GM19324 (cell line): ENCODE data around the gene VNN1.
A peak's percentile ranks its signal among the peaks of the same experiment; 100 is the strongest.
"Not testable (repeated sequence)": the region's sequence is repeated elsewhere in the genome, so short reads cannot be mapped to it uniquely, and the experiment has no call there.

Experiments
- ATAC-seq: cut with Tn5 transposase; IDR thresholded peaks from one replicate; pipeline ENCODE4 v1.9.1; 2021; ENCODE audit warnings: mild to moderate bottlenecking, moderate library complexity; ENCODE audit not compliant: unreplicated experiment, low FRiP score

VNN1 gene

GRCh38 chr6:132725947-132726607 lies 12.2 kb upstream of the VNN1 start:
- ATAC-seq = peak; percentile 79

GRCh38 chr6:132725471-132725870 lies 11.6 kb upstream of the VNN1 start:
- ATAC-seq = no peak

- ATAC-seq = no peak
Measured at GRCh38 chr6:132719736-132720448, 6.0 kb upstream of the VNN1 start.

- no peak for ATAC-seq
Measured at GRCh38 chr6:132715881-132716637, 2.2 kb upstream of the VNN1 start.

- no peak for ATAC-seq
Measured at GRCh38 chr6:132715204-132715603, 1.3 kb upstream of the VNN1 start.

- ATAC-seq = no peak
Measured at GRCh38 chr6:132714160-132714559, 305 bp upstream of the VNN1 start.

GRCh38 chr6:132712366-132712765 lies 1.5 kb downstream of the VNN1 start:
- ATAC-seq = no peak

GRCh38 chr6:132708771-132709170 lies 5.1 kb downstream of the VNN1 start:
- ATAC-seq = no peak

GRCh38 chr6:132708002-132708401 lies 5.9 kb downstream of the VNN1 start:
- ATAC-seq = no peak

GRCh38 chr6:132706756-132707155 lies 7.1 kb downstream of the VNN1 start:
- not testable (repeated sequence) for ATAC-seq

GRCh38 chr6:132703936-132704335 lies 9.9 kb downstream of the VNN1 start:
- ATAC-seq = no peak

- no peak for ATAC-seq
Measured at GRCh38 chr6:132698608-132699007, 15.2 kb downstream of the VNN1 start.

GRCh38 chr6:132695773-132696172 lies 18.1 kb downstream of the VNN1 start:
- ATAC-seq = no peak

GRCh38 chr6:132693478-132693877 lies 20.4 kb downstream of the VNN1 start:
- no peak for ATAC-seq

GRCh38 chr6:132690678-132691077 lies 23.2 kb downstream of the VNN1 start:
- ATAC-seq = no peak

- ATAC-seq = no peak
Measured at GRCh38 chr6:132687306-132687705, 26.5 kb downstream of the VNN1 start.

- ATAC-seq = no peak
Measured at GRCh38 chr6:132686531-132686930, 27.3 kb downstream of the VNN1 start.

GRCh38 chr6:132685009-132685408 lies 28.8 kb downstream of the VNN1 start:
- no peak for ATAC-seq

GRCh38 chr6:132684272-132684671 lies 29.6 kb downstream of the VNN1 start:
- no peak for ATAC-seq

- no peak for ATAC-seq
Measured at GRCh38 chr6:132683543-132683942, 30.3 kb downstream of the VNN1 start.

GRCh38 chr6:132679094-132679493 lies 34.8 kb downstream of the VNN1 start:
- ATAC-seq = peak; percentile 32
